ENCODE measurements around the gene USF2. TPM values are rescaled to one million over a fixed set of nuclear protein-coding genes. Genes with fewer than 3 reads are reported as not detected.

USF2 gene
- total RNA-seq, 1 donor from 2014 or later = 137 TPM

GRCh38 chr19:35310331-35310730 lies 41.6 kb downstream of the USF2 start:
- ATAC-seq (no peak), DNase-seq (ENCODE audit: low spot score) (no peak)
- intact Hi-C loops (cut with DNase I) = no loop called here

GRCh38 chr19:35310811-35311465 lies 42.2 kb downstream of the USF2 start:
- intact Hi-C loops (cut with DNase I) = no loop called here
- DNase-seq (ENCODE audit: low spot score) (no peak), ATAC-seq (no peak)

GRCh38 chr19:35311901-35312665 lies 43.3 kb downstream of the USF2 start:
- DNase-seq (ENCODE audit: low spot score) (no peak), ATAC-seq (no peak)
- intact Hi-C loops (cut with DNase I) = no loop called here

- no peak for DNase-seq (ENCODE audit: low spot score)
- intact Hi-C loops (cut with DNase I) = no loop called here
- ATAC-seq = no peak
These were observed 44.8 kb downstream of the USF2 start for GRCh38 chr19:35313587-35313986.

GRCh38 chr19:35314031-35314430 lies 45.3 kb downstream of the USF2 start:
- ATAC-seq = no peak

GRCh38 chr19:35314858-35315470 lies 46.2 kb downstream of the USF2 start:
- intact Hi-C loops (cut with DNase I) = no loop called here
- no peak for ATAC-seq
- no peak for DNase-seq (ENCODE audit: low spot score)

More at GRCh38 chr19:35314031-35314430, 45.3 kb downstream of the USF2 start:
- DNase-seq (ENCODE audit: low spot score) = no peak
- intact Hi-C loops (cut with DNase I) = no loop called here

GRCh38 chr19:35315883-35316282 lies 47.1 kb downstream of the USF2 start:
- no peak for ATAC-seq
- intact Hi-C loops (cut with DNase I) = no loop called here
- DNase-seq (ENCODE audit: low spot score) = no peak

GRCh38 chr19:35316560-35316959 lies 47.8 kb downstream of the USF2 start:
- ATAC-seq (no peak), DNase-seq (ENCODE audit: low spot score) (no peak)
- intact Hi-C loops (cut with DNase I) = no loop called here

- DNase-seq (ENCODE audit: low spot score) = no peak
- intact Hi-C loops (cut with DNase I) = no loop called here
These were observed 48.8 kb downstream of the USF2 start for GRCh38 chr19:35317464-35318043.

GRCh38 chr19:35318679-35319448 lies 50.1 kb downstream of the USF2 start:
- ATAC-seq = peak; percentile 39
- intact Hi-C loops (cut with DNase I) = no loop called here
- DNase-seq (ENCODE audit: low spot score) = peak; percentile 69

More at GRCh38 chr19:35317464-35318043, 48.8 kb downstream of the USF2 start:
- no peak for ATAC-seq

GRCh38 chr19:35320065-35320713 lies 51.4 kb downstream of the USF2 start:
- ATAC-seq = no peak
- intact Hi-C loops (cut with DNase I) = no loop called here
- DNase-seq (ENCODE audit: low spot score) = no peak

- intact Hi-C loops (cut with DNase I) = no loop called here
- ATAC-seq (no peak), DNase-seq (ENCODE audit: low spot score) (no peak)
These were observed 52.5 kb downstream of the USF2 start for GRCh38 chr19:35321291-35321690.

- intact Hi-C loops (cut with DNase I) = no loop called here
- DNase-seq (ENCODE audit: low spot score) (no peak), ATAC-seq (no peak)
These were observed 53.3 kb downstream of the USF2 start for GRCh38 chr19:35322014-35322413.

GRCh38 chr19:35327642-35328041 lies 58.9 kb downstream of the USF2 start:
- DNase-seq (ENCODE audit: low spot score) = no peak
- ATAC-seq = no peak

GRCh38 chr19:35328851-35329285 lies 60.1 kb downstream of the USF2 start, which contains the start of gene CD22:
Gene CD22 (plus strand): TSS chr19:35329187. CDS start chr19:35332041, 2,854 bp downstream.
- intact Hi-C loops (cut with DNase I) = no loop called here
- no peak for DNase-seq (ENCODE audit: low spot score)
- no peak for ATAC-seq

More at GRCh38 chr19:35327642-35328041, 58.9 kb downstream of the USF2 start:
- intact Hi-C loops (cut with DNase I) = no loop called here

GRCh38 chr19:35329323-35329722 lies 60.6 kb downstream of the USF2 start:
- intact Hi-C loops (cut with DNase I) = no loop called here
- DNase-seq (ENCODE audit: low spot score) (no peak), ATAC-seq (no peak)

All from sciatic nerve (tissue), 2 donors.